HepG2 (cell line): ENCODE results near the gene TNXB. TPM values are rescaled to one million over a fixed set of nuclear protein-coding genes. Genes with fewer than 3 reads are reported as not detected.

ENCODE experiments used
- AKAP8 ChIP-seq: sonication (generic); formaldehyde crosslinking; IDR thresholded peaks from 2 replicates; pipeline ENCODE4 v1.5.1; 2020; ENCODE audit warnings: mild to moderate bottlenecking, missing genetic modification reagents
- BORCS8-MEF2B ChIP-seq: sonication (generic); formaldehyde crosslinking; IDR thresholded peaks from 2 replicates; pipeline ENCODE4 v1.8.0; 2022; ENCODE audit warnings: mild to moderate bottlenecking, missing genetic modification reagents
- CAMTA2 ChIP-seq: sonication (generic); formaldehyde crosslinking; IDR thresholded peaks from 2 replicates; pipeline ENCODE4 v1.4.0; 2020; ENCODE audit warnings: mild to moderate bottlenecking, missing genetic modification reagents, borderline replicate concordance
- ETV6 ChIP-seq: sonication (generic); formaldehyde crosslinking; conservative IDR thresholded peaks from 2 replicates; pipeline ENCODE4 v1.4.0; 2020; ENCODE audit warnings: missing genetic modification reagents
- KDM1A ChIP-seq: IDR thresholded peaks from 2 replicates; pipeline ENCODE4 v1.6.1; 2016; ENCODE audit warnings: missing compliant biosample characterization
- KLF15 ChIP-seq: sonication (generic); formaldehyde crosslinking; IDR thresholded peaks from 2 replicates; pipeline ENCODE4 v1.8.1; 2023; ENCODE audit warnings: borderline replicate concordance, mild to moderate bottlenecking, inconsistent platforms, missing genetic modification reagents, mixed read lengths
- NFRKB ChIP-seq: fragments of 450-650 bp; IDR thresholded peaks from 2 replicates; pipeline ENCODE4 v1.6.1; 2017
- RORA ChIP-seq: sonication (generic); formaldehyde crosslinking; IDR thresholded peaks from 2 replicates; pipeline ENCODE4 v1.5.0; 2020; ENCODE audit warnings: mild to moderate bottlenecking, missing genetic modification reagents, moderate library complexity
- SRSF4 ChIP-seq: fragments of 200-400 bp; formaldehyde crosslinking; IDR thresholded peaks from one replicate; pipeline ENCODE4 v1.6.1; 2018; ENCODE audit warnings: mild to moderate bottlenecking, low read depth, low read length, moderate library complexity; ENCODE audit not compliant: poor library complexity, severe bottlenecking
- SUZ12 ChIP-seq: fragments of 150-350 bp; IDR thresholded peaks from 2 replicates; pipeline ENCODE4 v1.6.1; 2014; ENCODE audit warnings: low read depth, low read length
- ZFP36L1 ChIP-seq: sonication (generic); formaldehyde crosslinking; IDR thresholded peaks from 2 replicates; pipeline ENCODE4 v1.8.0; 2022; ENCODE audit warnings: mild to moderate bottlenecking, missing genetic modification reagents, moderate library complexity
- ZNF317 ChIP-seq: sonication (generic); formaldehyde crosslinking; IDR thresholded peaks from 2 replicates; pipeline ENCODE4 v1.5.0; 2020; ENCODE audit warnings: mild to moderate bottlenecking, missing genetic modification reagents
- ZNF382 ChIP-seq: sonication (generic); formaldehyde crosslinking; IDR thresholded peaks from 2 replicates; pipeline ENCODE4 v1.5.0; 2020; ENCODE audit warnings: missing genetic modification reagents, mild to moderate bottlenecking, borderline replicate concordance
- ZNF724P ChIP-seq: sonication (generic); formaldehyde crosslinking; IDR thresholded peaks from 2 replicates; pipeline ENCODE4 v1.8.0; 2022; ENCODE audit warnings: missing genetic modification reagents, borderline replicate concordance
- ZNF772 ChIP-seq: sonication (generic); formaldehyde crosslinking; IDR thresholded peaks from 2 replicates; pipeline ENCODE4 v1.5.0; 2020; ENCODE audit warnings: mild to moderate bottlenecking, missing genetic modification reagents
- polyA plus RNA-seq, 8 experiments: library from polyadenylated mRNA; depleted of rRNA in 3 of 8; stranded (reverse) in 7 of 8; unstranded in 1 of 8; fragments of >200 nt; fragmentation: Illumina TruSeq in 4 of 8; extraction: Trizol in 4 of 8; gene quantifications; 2 replicates each; pipeline versions ENCODE4 v1.2.1 to v1.2.3, GENCODE V29; 2011 to 2016; ENCODE audit warnings: low read depth in 4 of 8, missing spikeins in 1 of 8, mixed read lengths in 1 of 8; ENCODE audit not compliant: insufficient read depth in 1 of 8
- total RNA-seq, 5 experiments: library from RNA; depleted of rRNA; stranded (reverse); fragments of >200 nt; fragmentation: Illumina TruSeq; extraction: Trizol; gene quantifications; 2 replicates each; pipeline ENCODE4 v1.2.3, GENCODE V29; 2016; ENCODE audit warnings: low read depth in 1 of 5
- TF ChIP-seq, protein P1 (sequence below): IDR thresholded peaks from 2 replicates; pipeline ENCODE4 v1.6.1; 2016; ENCODE audit warnings: low read depth, control low read depth
- TF ChIP-seq, protein P2 (sequence below): sonication (generic); formaldehyde crosslinking; IDR thresholded peaks from 2 replicates; pipeline ENCODE4 v1.8.1; 2023; ENCODE audit warnings: mild to moderate bottlenecking, missing genetic modification reagents
- TF ChIP-seq, protein P3 (sequence below): sonication (generic); formaldehyde crosslinking; IDR thresholded peaks from 2 replicates; pipeline ENCODE4 v1.9.0; 2021; ENCODE audit warnings: missing genetic modification reagents, mild to moderate bottlenecking, borderline replicate concordance
- TF ChIP-seq, protein P4 (sequence below): sonication (generic); formaldehyde crosslinking; IDR thresholded peaks from 2 replicates; pipeline ENCODE4 v1.5.0; 2020; ENCODE audit warnings: missing genetic modification reagents
- TF ChIP-seq, protein P5 (sequence below): IDR thresholded peaks from 2 replicates; pipeline ENCODE4 v1.6.1; 2012; ENCODE audit warnings: inconsistent platforms
- TF ChIP-seq, protein P6 (sequence below): sonication (generic); formaldehyde crosslinking; IDR thresholded peaks from 2 replicates; pipeline ENCODE4 v1.8.1; 2022; ENCODE audit warnings: low read depth, mild to moderate bottlenecking, missing genetic modification reagents

Gene TNXB
- total and polyA plus RNA-seq, 2 of the 13 experiments (the other 11 are each of a cell fraction or from before 2014, with no cell fraction given): 1.6 to 2.7 TPM

DNA sequence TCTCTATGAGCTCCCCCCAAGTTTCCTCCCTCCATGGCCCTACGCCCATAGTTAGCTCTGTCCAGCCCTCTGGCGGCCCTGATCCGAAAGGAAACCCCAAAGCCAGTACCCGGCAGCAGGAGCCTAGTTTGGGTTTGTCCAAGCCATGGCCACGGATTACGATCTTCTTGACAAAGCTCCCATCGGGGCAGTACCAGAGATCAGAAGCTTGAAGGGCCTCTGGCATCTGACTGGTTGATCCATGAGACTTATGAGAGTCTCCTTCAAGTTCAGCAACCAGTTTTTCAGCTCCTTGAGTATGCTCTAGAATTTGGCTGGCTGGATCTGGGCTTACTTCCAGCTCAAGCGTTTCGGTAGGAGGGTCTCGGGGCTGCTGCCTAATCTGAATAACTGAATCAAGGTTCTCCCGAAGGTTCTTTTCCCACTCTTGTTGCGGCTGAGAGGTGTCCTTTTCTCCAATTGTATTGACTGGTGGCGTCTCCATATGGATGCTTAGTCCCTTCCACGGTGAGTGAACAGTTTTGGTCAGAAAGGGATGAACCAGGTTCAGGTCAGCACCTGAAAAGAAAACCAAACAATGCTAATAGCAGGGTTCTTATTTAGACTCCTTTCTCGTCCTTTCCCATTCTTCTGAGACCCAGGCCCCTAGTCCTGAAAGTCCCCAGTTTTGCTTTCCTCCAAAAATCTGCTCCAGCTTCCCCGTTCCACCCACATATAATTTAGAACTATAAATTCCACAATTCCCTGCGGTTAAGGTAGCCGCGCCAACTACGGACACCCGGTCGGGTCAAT is 20.4 kb upstream of the TNXB start (continued):
- TF ChIP-seq, protein P1, sequence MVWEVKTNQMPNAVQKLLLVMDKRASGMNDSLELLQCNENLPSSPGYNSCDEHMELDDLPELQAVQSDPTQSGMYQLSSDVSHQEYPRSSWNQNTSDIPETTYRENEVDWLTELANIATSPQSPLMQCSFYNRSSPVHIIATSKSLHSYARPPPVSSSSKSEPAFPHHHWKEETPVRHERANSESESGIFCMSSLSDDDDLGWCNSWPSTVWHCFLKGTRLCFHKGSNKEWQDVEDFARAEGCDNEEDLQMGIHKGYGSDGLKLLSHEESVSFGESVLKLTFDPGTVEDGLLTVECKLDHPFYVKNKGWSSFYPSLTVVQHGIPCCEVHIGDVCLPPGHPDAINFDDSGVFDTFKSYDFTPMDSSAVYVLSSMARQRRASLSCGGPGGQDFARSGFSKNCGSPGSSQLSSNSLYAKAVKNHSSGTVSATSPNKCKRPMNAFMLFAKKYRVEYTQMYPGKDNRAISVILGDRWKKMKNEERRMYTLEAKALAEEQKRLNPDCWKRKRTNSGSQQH (CRISPR knock-in tag): no peak
- TF ChIP-seq ZNF772 (CRISPR knock-in tag) (0 out of 2 replicates have a peak, but pooled peaks have one; percentile 41), KDM1A (CRISPR knock-in tag) (no peak), ZFP36L1 (0 out of 2 replicates have a peak, but pooled peaks have one; percentile 55), ZNF724P (no peak), NFRKB (no peak), KLF15 (CRISPR knock-in tag) (0 out of 2 replicates have a peak, but pooled peaks have one; percentile 22), AKAP8 (CRISPR knock-in tag) (no peak), ZNF317 (CRISPR knock-in tag) (0 out of 2 replicates have a peak, but pooled peaks have one; percentile 34), SRSF4 (no peak), BORCS8-MEF2B (CRISPR knock-in tag) (no peak), ETV6 (CRISPR knock-in tag) (0 out of 2 replicates have a peak, but pooled peaks have one; percentile 10), ZNF382 (CRISPR knock-in tag) (no peak), RORA (no peak), SUZ12 (no peak), CAMTA2 (no peak)
- TF ChIP-seq, protein P2, sequence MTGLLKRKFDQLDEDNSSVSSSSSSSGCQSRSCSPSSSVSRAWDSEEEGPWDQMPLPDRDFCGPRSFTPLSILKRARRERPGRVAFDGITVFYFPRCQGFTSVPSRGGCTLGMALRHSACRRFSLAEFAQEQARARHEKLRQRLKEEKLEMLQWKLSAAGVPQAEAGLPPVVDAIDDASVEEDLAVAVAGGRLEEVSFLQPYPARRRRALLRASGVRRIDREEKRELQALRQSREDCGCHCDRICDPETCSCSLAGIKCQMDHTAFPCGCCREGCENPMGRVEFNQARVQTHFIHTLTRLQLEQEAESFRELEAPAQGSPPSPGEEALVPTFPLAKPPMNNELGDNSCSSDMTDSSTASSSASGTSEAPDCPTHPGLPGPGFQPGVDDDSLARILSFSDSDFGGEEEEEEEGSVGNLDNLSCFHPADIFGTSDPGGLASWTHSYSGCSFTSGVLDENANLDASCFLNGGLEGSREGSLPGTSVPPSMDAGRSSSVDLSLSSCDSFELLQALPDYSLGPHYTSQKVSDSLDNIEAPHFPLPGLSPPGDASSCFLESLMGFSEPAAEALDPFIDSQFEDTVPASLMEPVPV (CRISPR knock-in tag): 0 out of 2 replicates have a peak, but pooled peaks have one; percentile 8
- TF ChIP-seq, protein P3, sequence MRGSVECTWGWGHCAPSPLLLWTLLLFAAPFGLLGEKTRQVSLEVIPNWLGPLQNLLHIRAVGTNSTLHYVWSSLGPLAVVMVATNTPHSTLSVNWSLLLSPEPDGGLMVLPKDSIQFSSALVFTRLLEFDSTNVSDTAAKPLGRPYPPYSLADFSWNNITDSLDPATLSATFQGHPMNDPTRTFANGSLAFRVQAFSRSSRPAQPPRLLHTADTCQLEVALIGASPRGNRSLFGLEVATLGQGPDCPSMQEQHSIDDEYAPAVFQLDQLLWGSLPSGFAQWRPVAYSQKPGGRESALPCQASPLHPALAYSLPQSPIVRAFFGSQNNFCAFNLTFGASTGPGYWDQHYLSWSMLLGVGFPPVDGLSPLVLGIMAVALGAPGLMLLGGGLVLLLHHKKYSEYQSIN (CRISPR knock-in tag): no peak
- TF ChIP-seq, protein P4, sequence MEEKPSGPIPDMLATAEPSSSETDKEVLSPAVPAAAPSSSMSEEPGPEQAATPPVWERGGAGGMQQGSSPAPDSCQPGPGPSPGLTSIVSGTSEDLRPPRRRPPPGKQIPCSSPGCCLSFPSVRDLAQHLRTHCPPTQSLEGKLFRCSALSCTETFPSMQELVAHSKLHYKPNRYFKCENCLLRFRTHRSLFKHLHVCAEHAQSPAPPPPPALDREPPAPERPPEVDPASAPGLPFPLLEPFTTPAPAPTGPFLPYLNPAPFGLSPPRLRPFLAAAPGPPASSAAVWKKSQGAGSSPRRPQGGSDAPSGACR (CRISPR knock-in tag): no peak
- TF ChIP-seq, protein P5, sequence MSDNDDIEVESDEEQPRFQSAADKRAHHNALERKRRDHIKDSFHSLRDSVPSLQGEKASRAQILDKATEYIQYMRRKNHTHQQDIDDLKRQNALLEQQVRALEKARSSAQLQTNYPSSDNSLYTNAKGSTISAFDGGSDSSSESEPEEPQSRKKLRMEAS: no peak
- TF ChIP-seq, protein P6, sequence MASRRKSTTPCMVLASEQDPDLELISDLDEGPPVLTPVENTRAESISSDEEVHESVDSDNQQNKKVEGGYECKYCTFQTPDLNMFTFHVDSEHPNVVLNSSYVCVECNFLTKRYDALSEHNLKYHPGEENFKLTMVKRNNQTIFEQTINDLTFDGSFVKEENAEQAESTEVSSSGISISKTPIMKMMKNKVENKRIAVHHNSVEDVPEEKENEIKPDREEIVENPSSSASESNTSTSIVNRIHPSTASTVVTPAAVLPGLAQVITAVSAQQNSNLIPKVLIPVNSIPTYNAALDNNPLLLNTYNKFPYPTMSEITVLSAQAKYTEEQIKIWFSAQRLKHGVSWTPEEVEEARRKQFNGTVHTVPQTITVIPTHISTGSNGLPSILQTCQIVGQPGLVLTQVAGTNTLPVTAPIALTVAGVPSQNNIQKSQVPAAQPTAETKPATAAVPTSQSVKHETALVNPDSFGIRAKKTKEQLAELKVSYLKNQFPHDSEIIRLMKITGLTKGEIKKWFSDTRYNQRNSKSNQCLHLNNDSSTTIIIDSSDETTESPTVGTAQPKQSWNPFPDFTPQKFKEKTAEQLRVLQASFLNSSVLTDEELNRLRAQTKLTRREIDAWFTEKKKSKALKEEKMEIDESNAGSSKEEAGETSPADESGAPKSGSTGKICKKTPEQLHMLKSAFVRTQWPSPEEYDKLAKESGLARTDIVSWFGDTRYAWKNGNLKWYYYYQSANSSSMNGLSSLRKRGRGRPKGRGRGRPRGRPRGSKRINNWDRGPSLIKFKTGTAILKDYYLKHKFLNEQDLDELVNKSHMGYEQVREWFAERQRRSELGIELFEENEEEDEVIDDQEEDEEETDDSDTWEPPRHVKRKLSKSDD (CRISPR knock-in tag): 0 out of 2 replicates have a peak, but pooled peaks have one; percentile 5
